Measurements from ENCODE around the gene KLK5.

The KLK5 gene

GRCh38 chr19:50912102-50912599 is 40.7 kb downstream of the KLK5 start:
- Histone ChIP-seq H3K79me2 (ENCODE audit: insufficient read depth, low read depth) (no peaks in the 10 kb centered on the region), H3K4me3 (IDR thresholded peaks at IDR 0.05; ENCODE audit: insufficient read depth, low read depth, low read length) (no peak overlapping the region), H3K27me3 (ENCODE audit: insufficient read depth, low read depth) (no peaks in the 10 kb centered on the region; the same call in 1 of the 2 replicates)

GRCh38 chr19:50911206-50912101 is 41.4 kb downstream of the KLK5 start, which contains the start of gene KLK4:
Gene KLK4 (minus strand): TSS chr19:50911395. CDS start chr19:50910738, 657 bp downstream.
- H3K27me3 ChIP-seq (ENCODE audit: insufficient read depth, low read depth) = no peaks in the 10 kb centered on the region; the same call in 1 of the 2 replicates
- no peaks in the 10 kb centered on the region for H3K36me3 ChIP-seq (ENCODE audit: insufficient read depth)
- H3K4me1 ChIP-seq (ENCODE audit: low read depth, poor library complexity, severe bottlenecking) = no peaks in the 10 kb centered on the region
- H3K9ac ChIP-seq = no peak within 1 kb of the TSS
- H3K79me2 ChIP-seq (ENCODE audit: insufficient read depth, low read depth) = no peaks in the 10 kb centered on the region
- no peak within 1 kb of the TSS for H3K27ac ChIP-seq
- no peak within 1 kb of the TSS for H2AFZ ChIP-seq (ENCODE audit: low read depth)
- H4K20me1 ChIP-seq (ENCODE audit: insufficient read depth) = no peaks in the 10 kb centered on the region
- H3K4me2 ChIP-seq = no peak within 1 kb of the TSS
- TF ChIP-seq CTCF (conservative IDR thresholded peaks at IDR 0.05; ENCODE audit: low read depth, low read length) = no peak
- H3K4me3 ChIP-seq (IDR thresholded peaks at IDR 0.05; ENCODE audit: insufficient read depth, low read depth, low read length) = no peak within 1 kb of the TSS

More at GRCh38 chr19:50912102-50912599, 40.7 kb downstream of the KLK5 start:
- no peak overlapping the region for H2AFZ ChIP-seq (ENCODE audit: low read depth)
- H4K20me1 ChIP-seq (ENCODE audit: insufficient read depth) = no peaks in the 10 kb centered on the region
- H3K4me1 ChIP-seq (ENCODE audit: low read depth, poor library complexity, severe bottlenecking) = no peaks in the 10 kb centered on the region
- H3K36me3 ChIP-seq (ENCODE audit: insufficient read depth) = no peaks in the 10 kb centered on the region
- no peak overlapping the region for H3K27ac ChIP-seq
- no peak overlapping the region for H3K9ac ChIP-seq
- no peak overlapping the region for H3K4me2 ChIP-seq
- TF ChIP-seq CTCF (conservative IDR thresholded peaks at IDR 0.05; ENCODE audit: low read depth, low read length) = no peak

- Histone ChIP-seq H4K20me1 (ENCODE audit: insufficient read depth) (no peaks in the 10 kb centered on the region), H3K4me2 (no peak overlapping the region), H3K27ac (no peak overlapping the region), H3K79me2 (ENCODE audit: insufficient read depth, low read depth) (no peaks in the 10 kb centered on the region), H3K4me3 (IDR thresholded peaks at IDR 0.05; ENCODE audit: insufficient read depth, low read depth, low read length) (no peak overlapping the region), H2AFZ (ENCODE audit: low read depth) (no peak overlapping the region), H3K27me3 (ENCODE audit: insufficient read depth, low read depth) (no peaks in the 10 kb centered on the region; the same call in 1 of the 2 replicates), H3K36me3 (ENCODE audit: insufficient read depth) (no peaks in the 10 kb centered on the region), H3K9ac (no peak overlapping the region), H3K4me1 (ENCODE audit: low read depth, poor library complexity, severe bottlenecking) (no peaks in the 10 kb centered on the region)
- TF ChIP-seq CTCF (conservative IDR thresholded peaks at IDR 0.05; ENCODE audit: low read depth, low read length) = no peak
Observed at GRCh38 chr19:50910722-50911121, 42.1 kb downstream of the KLK5 start.

- Histone ChIP-seq H3K79me2 (ENCODE audit: insufficient read depth, low read depth) (no peaks in the 10 kb centered on the region), H2AFZ (ENCODE audit: low read depth) (no peak overlapping the region), H3K4me2 (no peak overlapping the region), H3K4me1 (ENCODE audit: low read depth, poor library complexity, severe bottlenecking) (no peaks in the 10 kb centered on the region), H3K4me3 (IDR thresholded peaks at IDR 0.05; ENCODE audit: insufficient read depth, low read depth, low read length) (no peak overlapping the region), H3K36me3 (ENCODE audit: insufficient read depth) (no peaks in the 10 kb centered on the region), H3K9ac (no peak overlapping the region), H3K27me3 (ENCODE audit: insufficient read depth, low read depth) (no peaks in the 10 kb centered on the region; the same call in 1 of the 2 replicates), H4K20me1 (ENCODE audit: insufficient read depth) (no peaks in the 10 kb centered on the region), H3K27ac (no peak overlapping the region)
- TF ChIP-seq CTCF (conservative IDR thresholded peaks at IDR 0.05; ENCODE audit: low read depth, low read length) = no peak
Observed at GRCh38 chr19:50909240-50910070, 43.4 kb downstream of the KLK5 start.

Measured in KMS-11 (cell line).